ENCODE data around the gene TMEM52.

GRCh38 chr1:1937549-1938275, 18.6 kb upstream of the TMEM52 start:
- no peak for TF ChIP-seq EZH2 (IDR thresholded peaks at IDR 0.05; ENCODE audit: insufficient read depth, poor library complexity, severe bottlenecking)
- no peak for TF ChIP-seq EZH2phosphoT487 (IDR thresholded peaks at IDR 0.05; ENCODE audit: insufficient read depth, low read depth)
